AG08395 (cell line): Measurements from ENCODE around the gene PSMC3.

Experiments used
- DNase-seq: peaks from one replicate; pipeline ENCODE4 v3.0.0; 2012; ENCODE audit warnings: mixed read lengths, low spot score

PSMC3 gene

GRCh38 chr11:47376525-47377371 is 49.5 kb downstream of the PSMC3 start:
- DNase-seq = no peak

GRCh38 chr11:47376107-47376524 is 50.1 kb downstream of the PSMC3 start:
- DNase-seq = no peak

GRCh38 chr11:47375546-47376085 is 50.6 kb downstream of the PSMC3 start:
- no peak for DNase-seq

GRCh38 chr11:47375020-47375419 is 51.2 kb downstream of the PSMC3 start:
- no peak for DNase-seq

GRCh38 chr11:47374720-47375019 is 51.6 kb downstream of the PSMC3 start:
- no peak for DNase-seq

GRCh38 chr11:47373876-47374719 is 52.1 kb downstream of the PSMC3 start:
- peak; percentile 87 for DNase-seq

GRCh38 chr11:47372422-47372821 is 53.8 kb downstream of the PSMC3 start:
- DNase-seq = no peak

- DNase-seq = no peak
Observed at GRCh38 chr11:47369676-47370075, 56.6 kb downstream of the PSMC3 start.
